Sigmoid colon (tissue), 4 donors: ENCODE data around the gene GAB4.

ENCODE experiments used
- EP300 ChIP-seq, 4 donors: sonication (generic); formaldehyde crosslinking; IDR thresholded peaks; one replicate each; pipeline ENCODE4 v1.6.1; 2017; ENCODE audit warnings: antibody characterized with exemption in 4 of 4
- POLR2A ChIP-seq, 2 donors: fragments of 450-650 bp; IDR thresholded peaks; one replicate each; pipeline ENCODE4 v1.6.1; 2016; ENCODE audit warnings: antibody characterized with exemption in 2 of 2, mild to moderate bottlenecking in 2 of 2, moderate library complexity in 2 of 2
- POLR2AphosphoS5 ChIP-seq, 4 donors: sonication (generic); formaldehyde crosslinking; IDR thresholded peaks; one replicate each; pipeline ENCODE4 v1.6.1; 2017; ENCODE audit warnings: antibody characterized with exemption in 4 of 4
- TF ChIP-seq, protein P1 (sequence below), 4 experiments: fragments of 450-650 bp in 3 of 4; fragments of 200-600 bp in 1 of 4; IDR thresholded peaks; one replicate each; pipeline ENCODE4 v1.5.1; 2016 to 2019; ENCODE audit warnings: antibody characterized with exemption in 4 of 4, mild to moderate bottlenecking in 3 of 4, moderate library complexity in 2 of 4

DNA sequence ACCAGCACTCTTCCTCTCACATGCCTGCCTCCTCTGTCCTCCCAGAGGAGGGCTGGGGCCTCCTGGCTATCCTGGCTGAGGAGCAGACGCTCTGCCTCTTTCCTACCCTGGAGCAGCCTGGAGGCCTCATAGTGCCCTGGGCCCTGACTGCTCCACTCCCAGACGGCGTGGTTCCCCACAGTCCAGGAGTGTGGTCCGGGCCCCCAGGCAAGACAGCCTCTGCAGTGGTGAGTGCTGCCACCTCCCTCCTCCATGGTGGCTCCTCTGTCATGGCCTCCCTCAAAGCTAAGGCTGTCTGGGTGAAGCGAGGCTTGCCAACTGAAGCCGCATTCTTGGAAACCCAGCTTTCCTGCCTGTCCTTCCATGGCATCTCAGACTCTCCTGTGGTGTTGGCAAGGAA, 19.8 kb downstream of the GAB4 start:
- TF ChIP-seq, protein P1, sequence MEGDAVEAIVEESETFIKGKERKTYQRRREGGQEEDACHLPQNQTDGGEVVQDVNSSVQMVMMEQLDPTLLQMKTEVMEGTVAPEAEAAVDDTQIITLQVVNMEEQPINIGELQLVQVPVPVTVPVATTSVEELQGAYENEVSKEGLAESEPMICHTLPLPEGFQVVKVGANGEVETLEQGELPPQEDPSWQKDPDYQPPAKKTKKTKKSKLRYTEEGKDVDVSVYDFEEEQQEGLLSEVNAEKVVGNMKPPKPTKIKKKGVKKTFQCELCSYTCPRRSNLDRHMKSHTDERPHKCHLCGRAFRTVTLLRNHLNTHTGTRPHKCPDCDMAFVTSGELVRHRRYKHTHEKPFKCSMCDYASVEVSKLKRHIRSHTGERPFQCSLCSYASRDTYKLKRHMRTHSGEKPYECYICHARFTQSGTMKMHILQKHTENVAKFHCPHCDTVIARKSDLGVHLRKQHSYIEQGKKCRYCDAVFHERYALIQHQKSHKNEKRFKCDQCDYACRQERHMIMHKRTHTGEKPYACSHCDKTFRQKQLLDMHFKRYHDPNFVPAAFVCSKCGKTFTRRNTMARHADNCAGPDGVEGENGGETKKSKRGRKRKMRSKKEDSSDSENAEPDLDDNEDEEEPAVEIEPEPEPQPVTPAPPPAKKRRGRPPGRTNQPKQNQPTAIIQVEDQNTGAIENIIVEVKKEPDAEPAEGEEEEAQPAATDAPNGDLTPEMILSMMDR (IDR thresholded peaks at IDR 0.05) = no peak
- TF ChIP-seq POLR2A (IDR thresholded peaks at IDR 0.05) (no peak), POLR2AphosphoS5 (IDR thresholded peaks at IDR 0.05) (no peak), EP300 (IDR thresholded peaks at IDR 0.05) (no peak)
